ENCODE results near the gene ZNF101.

GRCh38 chr19:19710506-19710905 lies 41.9 kb downstream of the ZNF101 start:
- TF ChIP-seq CTCF (IDR thresholded peaks at IDR 0.05) = no peak
- no peak for TF ChIP-seq POLR2A (IDR thresholded peaks at IDR 0.05)

Data from tibial nerve (tissue), 3 donors.